Spleen (tissue), 11 donors: Measurements from ENCODE around the gene PRR20D. TPM values are rescaled to one million over a fixed set of nuclear protein-coding genes. Genes with fewer than 3 reads are reported as not detected.

Experiments used
- DNase-seq: peaks from one replicate; pipeline ENCODE4 v3.0.0-alpha.2; 2020
- H3K27ac ChIP-seq, 8 donors: fragments of 200-600 bp; sonication (generic) in 7 of 8; 1 replicate in 4 of 8; 2 replicates in 4 of 8; pipeline versions ENCODE4 v1.5.0 to v1.8.0; 2016 to 2021; ENCODE audit warnings: inconsistent platforms in 4 of 8, mild to moderate bottlenecking in 4 of 8, moderate library complexity in 1 of 8
- H3K27me3 ChIP-seq, 7 donors: fragments of 200-600 bp; sonication (generic) in 6 of 7; replicated peaks in 1 of 7; 1 replicate in 4 of 7; 2 replicates in 3 of 7; pipeline versions ENCODE4 v1.5.0 to v1.8.0; 2016 to 2021; ENCODE audit warnings: inconsistent platforms in 3 of 7, mild to moderate bottlenecking in 1 of 7
- H3K36me3 ChIP-seq, 6 donors: fragments of 200-600 bp; sonication (generic) in 5 of 6; 1 replicate in 4 of 6; 2 replicates in 2 of 6; pipeline versions ENCODE4 v1.5.0 to v1.8.0; 2016 to 2021; ENCODE audit warnings: inconsistent platforms in 2 of 6
- H3K4me1 ChIP-seq, 6 donors: fragments of 200-600 bp; sonication (generic) in 5 of 6; 1 replicate in 3 of 6; 2 replicates in 3 of 6; pipeline versions ENCODE4 v1.5.0 to v1.8.0; 2016 to 2021; ENCODE audit warnings: inconsistent platforms in 3 of 6
- H3K4me3 ChIP-seq, 8 donors: fragments of 200-600 bp; sonication (generic) in 7 of 8; 1 replicate in 4 of 8; 2 replicates in 4 of 8; pipeline versions ENCODE4 v1.5.0 to v1.8.0; 2016 to 2021; ENCODE audit warnings: inconsistent platforms in 4 of 8, mild to moderate bottlenecking in 4 of 8, moderate library complexity in 2 of 8
- H3K9me3 ChIP-seq, 8 donors: fragments of 200-600 bp; sonication (generic) in 7 of 8; 1 replicate in 4 of 8; 2 replicates in 4 of 8; pipeline versions ENCODE4 v1.5.0 to v1.8.0; 2016 to 2021; ENCODE audit warnings: inconsistent platforms in 4 of 8
- POLR2A ChIP-seq, 3 donors: fragments of 450-650 bp; IDR thresholded peaks; one replicate each; pipeline ENCODE4 v1.5.1; 2017; ENCODE audit warnings: antibody characterized with exemption in 3 of 3, mild to moderate bottlenecking in 1 of 3
- POLR2AphosphoS5 ChIP-seq, 3 donors: sonication (generic); formaldehyde crosslinking; IDR thresholded peaks; one replicate each; pipeline ENCODE4 v1.5.1; 2017; ENCODE audit warnings: antibody characterized with exemption in 3 of 3
- WGBS, 5 donors: extraction: QIAGEN DNeasy Blood & Tissue Kit in 3 of 5; methylation state at CpG; one replicate each; pipeline versions ENCODE4 v1.1.5 to v1.1.7; 2013 to 2018; 5-methylcytosine and 5-hydroxymethylcytosine counted together
- intact Hi-C: fragments of 100-400 bp; cut with DNase I; formaldehyde crosslinking; loops from one replicate; pipeline ENCODE4 v1.15.0; 2023; ENCODE audit warnings: low total_unique reads
- polyA plus RNA-seq, 3 donors: library from polyadenylated mRNA; stranded (reverse); fragments of 200-250 nt; gene quantifications; one replicate each; pipeline ENCODE4 v1.2.1, GENCODE V29; 2013
- small RNA-seq, 4 donors: library from RNA; depleted of rRNA; stranded (forward); fragments of <200 nt; gene quantifications; one replicate each; pipeline ENCODE3, GENCODE V24; 2016
- total RNA-seq, 7 donors: library from RNA; depleted of rRNA in 3 of 7; stranded (reverse); fragments of >200 nt in 3 of 7; fragmentation: NEBNext Ultra II Directional in 4 of 7; extraction: Animal tissue kit (Norgen Biotek cat#: 25700) in 4 of 7; gene quantifications; one replicate each; pipeline versions ENCODE4 v1.1.0 to v1.2.1, GENCODE V29; 2016 to 2021
- TF ChIP-seq, protein P1 (sequence below), 11 experiments: fragments of 200-600 bp in 7 of 11; fragments of 450-650 bp in 4 of 11; sonication (generic) in 4 of 11; IDR thresholded peaks in 8 of 11; conservative IDR thresholded peaks in 3 of 11; 1 replicate in 7 of 11; 2 replicates in 4 of 11; pipeline versions ENCODE4 v1.4.0 to v1.8.0; 2016 to 2021; ENCODE audit warnings: antibody characterized with exemption in 11 of 11, inconsistent platforms in 4 of 11, mild to moderate bottlenecking in 1 of 11
- donor health status: healthy with polysubstance abuse.
- donor health status: DM: no; HTN: no; CAD: no; lungs with moderate emphysema.
- donor health status: DM: no; HTN: no; CAD: no.
- donor health status: Bipolar disorder and iron deficiency.
- donor health status: healthy.
- donor health status: DM: no; HTN: no; CAD: no.
- donor health status: DM: yes; HTN: yes; CAD: no.

Gene PRR20D
- total and polyA plus RNA-seq, 10 donors = not detected

GRCh38 chr13:57191667-57192066 lies 31.2 kb downstream of the PRR20D start:
- no peak for DNase-seq
- peaks cover 0 to 13% (median 2%) of the 10 kb centered on the region in 8 donors for H3K9me3 ChIP-seq
- H3K4me1 ChIP-seq = no peaks in the 10 kb centered on the region
- 82 to 98% (median 95%) methylated on average over 1 of the region's 1 CpG for WGBS, 5 donors
- H3K4me3 ChIP-seq = no peak overlapping the region
- H3K36me3 ChIP-seq = no peaks in the 10 kb centered on the region
- intact Hi-C loops = no loop called here
- no peaks in the 10 kb centered on the region for H3K27me3 ChIP-seq
- TF ChIP-seq, protein P1, sequence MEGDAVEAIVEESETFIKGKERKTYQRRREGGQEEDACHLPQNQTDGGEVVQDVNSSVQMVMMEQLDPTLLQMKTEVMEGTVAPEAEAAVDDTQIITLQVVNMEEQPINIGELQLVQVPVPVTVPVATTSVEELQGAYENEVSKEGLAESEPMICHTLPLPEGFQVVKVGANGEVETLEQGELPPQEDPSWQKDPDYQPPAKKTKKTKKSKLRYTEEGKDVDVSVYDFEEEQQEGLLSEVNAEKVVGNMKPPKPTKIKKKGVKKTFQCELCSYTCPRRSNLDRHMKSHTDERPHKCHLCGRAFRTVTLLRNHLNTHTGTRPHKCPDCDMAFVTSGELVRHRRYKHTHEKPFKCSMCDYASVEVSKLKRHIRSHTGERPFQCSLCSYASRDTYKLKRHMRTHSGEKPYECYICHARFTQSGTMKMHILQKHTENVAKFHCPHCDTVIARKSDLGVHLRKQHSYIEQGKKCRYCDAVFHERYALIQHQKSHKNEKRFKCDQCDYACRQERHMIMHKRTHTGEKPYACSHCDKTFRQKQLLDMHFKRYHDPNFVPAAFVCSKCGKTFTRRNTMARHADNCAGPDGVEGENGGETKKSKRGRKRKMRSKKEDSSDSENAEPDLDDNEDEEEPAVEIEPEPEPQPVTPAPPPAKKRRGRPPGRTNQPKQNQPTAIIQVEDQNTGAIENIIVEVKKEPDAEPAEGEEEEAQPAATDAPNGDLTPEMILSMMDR (IDR thresholded peaks at IDR 0.05 in 8 of 11, conservative IDR thresholded peaks at IDR 0.05 in 3 of 11) = no peak
- TF ChIP-seq POLR2A (IDR thresholded peaks at IDR 0.05) (no peak), POLR2AphosphoS5 (IDR thresholded peaks at IDR 0.05) (no peak)
- no peak overlapping the region for H3K27ac ChIP-seq

GRCh38 chr13:57212989-57213388 lies 52.6 kb downstream of the PRR20D start:
- intact Hi-C loops = no loop called here
- no peak overlapping the region for H3K27ac ChIP-seq
- TF ChIP-seq POLR2AphosphoS5 (IDR thresholded peaks at IDR 0.05) (no peak), POLR2A (IDR thresholded peaks at IDR 0.05) (no peak)
- TF ChIP-seq, protein P1 (IDR thresholded peaks at IDR 0.05 in 8 of 11, conservative IDR thresholded peaks at IDR 0.05 in 3 of 11) = no peak
- H3K4me3 ChIP-seq = no peak overlapping the region
- H3K9me3 ChIP-seq = peaks cover 0 to 9% (median 0%) of the 10 kb centered on the region in 8 donors
- no peak for DNase-seq
- no peaks in the 10 kb centered on the region for H3K36me3 ChIP-seq
- 88 to 100% (median 94%) methylated on average over 1 of the region's 1 CpG for WGBS, 5 donors
- H3K4me1 ChIP-seq = no peaks in the 10 kb centered on the region
- H3K27me3 ChIP-seq = no peaks in the 10 kb centered on the region

Small RNAs within 50 kb of the gene (small RNA-seq; reads per million reads assigned to genes)
- 0 reads per million in 4 donors for gene PRR20FP

Other genes starting within 250 kb of the PRR20D start
- not detected for gene PRR20A, start 19.7 kb upstream of the PRR20D start, total RNA-seq
- gene PRR20A, start 19.7 kb upstream of the PRR20D start, polyA plus RNA-seq = not detected
- gene PRR20B, start 13.1 kb upstream of the PRR20D start, total RNA-seq = not detected
- not detected for gene PRR20B, start 13.1 kb upstream of the PRR20D start, polyA plus RNA-seq
- gene PRR20C, start 6.6 kb upstream of the PRR20D start, total RNA-seq = not detected
- not detected for gene PRR20C, start 6.6 kb upstream of the PRR20D start, polyA plus RNA-seq
- not detected for gene PRR20E, start 6.6 kb downstream of the PRR20D start, total RNA-seq
- gene PRR20E, start 6.6 kb downstream of the PRR20D start, polyA plus RNA-seq = not detected